H9 (cell line): ENCODE measurements around the gene EHD4. TPM values are rescaled to one million over a fixed set of nuclear protein-coding genes. Genes with fewer than 3 reads are reported as not detected.

Source experiments
- DNase-seq: peaks from one replicate; pipeline ENCODE4 v3.0.0-alpha.2; 2017
- H2AFZ ChIP-seq: one replicate; pipeline ENCODE4 v1.6.1; 2013; ENCODE audit warnings: mild to moderate bottlenecking, low read length, control low read depth, moderate library complexity
- H2AK5ac ChIP-seq: 2 replicates; pipeline ENCODE4 v1.6.1; 2013; ENCODE audit warnings: low read length, control low read depth, mixed read lengths; ENCODE audit not compliant: insufficient read length
- H2BK120ac ChIP-seq: one replicate; pipeline ENCODE4 v1.6.1; 2013; ENCODE audit warnings: low read depth, mild to moderate bottlenecking, low read length, control low read depth, inconsistent platforms; ENCODE audit not compliant: poor library complexity, severe bottlenecking
- H2BK12ac ChIP-seq: 2 replicates; pipeline ENCODE4 v1.6.1; 2013; ENCODE audit warnings: low read length, control low read depth, mixed read lengths, low read depth; ENCODE audit not compliant: insufficient read length
- H2BK15ac ChIP-seq: 2 replicates; pipeline ENCODE4 v1.6.1; 2013; ENCODE audit warnings: low read depth, low read length, control low read depth
- H2BK20ac ChIP-seq: one replicate; pipeline ENCODE4 v1.6.1; 2013; ENCODE audit warnings: low read depth, mild to moderate bottlenecking, low read length, control low read depth, inconsistent platforms; ENCODE audit not compliant: poor library complexity, severe bottlenecking
- H2BK5ac ChIP-seq: 2 replicates; pipeline ENCODE4 v1.6.1; 2013; ENCODE audit warnings: low read length, control low read depth, mixed read lengths; ENCODE audit not compliant: insufficient read length
- H3K14ac ChIP-seq: 2 replicates; pipeline ENCODE4 v1.6.1; 2013; ENCODE audit warnings: low read length, control low read depth; ENCODE audit not compliant: insufficient read depth
- H3K18ac ChIP-seq: 2 replicates; pipeline ENCODE4 v1.6.1; 2013; ENCODE audit warnings: low read depth, mild to moderate bottlenecking, mixed read lengths, low read length, control low read depth; ENCODE audit not compliant: insufficient read length
- H3K23ac ChIP-seq: 2 replicates; pipeline ENCODE4 v1.6.1; 2013; ENCODE audit warnings: low read length, control low read depth, mixed read lengths, low read depth; ENCODE audit not compliant: insufficient read length
- H3K23me2 ChIP-seq: 2 replicates; pipeline ENCODE4 v1.6.1; 2013; ENCODE audit warnings: low read depth, mild to moderate bottlenecking, mixed read lengths, low read length, control low read depth; ENCODE audit not compliant: insufficient read length, poor library complexity, severe bottlenecking
- H3K27ac ChIP-seq: 2 replicates; pipeline ENCODE4 v1.5.1; 2013; ENCODE audit warnings: low read length, control low read depth, mixed read lengths, low read depth; ENCODE audit not compliant: insufficient read length
- H3K27me3 ChIP-seq: 2 replicates; pipeline ENCODE4 v1.6.1; 2013; ENCODE audit warnings: low read length, control low read depth, inconsistent platforms; ENCODE audit not compliant: insufficient read depth
- H3K4ac ChIP-seq: 2 replicates; pipeline ENCODE4 v1.6.1; 2013; ENCODE audit warnings: low read depth, mild to moderate bottlenecking, control low read depth, inconsistent platforms, low read length, moderate library complexity
- H3K4me1 ChIP-seq: 2 replicates; pipeline ENCODE4 v1.6.1; 2013; ENCODE audit warnings: low read length, control low read depth, inconsistent platforms; ENCODE audit not compliant: insufficient read depth
- H3K4me2 ChIP-seq: 2 replicates; pipeline ENCODE4 v1.6.1; 2013; ENCODE audit warnings: low read length, control low read depth, mixed read lengths; ENCODE audit not compliant: insufficient read length, insufficient read depth
- H3K56ac ChIP-seq: 2 replicates; pipeline ENCODE4 v1.6.1; 2013; ENCODE audit warnings: low read depth, mild to moderate bottlenecking, mixed read lengths, low read length, control low read depth; ENCODE audit not compliant: insufficient read length
- H3K79me1 ChIP-seq: 2 replicates; pipeline ENCODE4 v1.6.1; 2013; ENCODE audit warnings: low read depth, mild to moderate bottlenecking, moderate library complexity, low read length, control low read depth, inconsistent platforms; ENCODE audit not compliant: insufficient read depth, poor library complexity, severe bottlenecking
- H3K79me2 ChIP-seq: 2 replicates; pipeline ENCODE4 v1.6.1; 2013; ENCODE audit warnings: low read length, control low read depth, inconsistent platforms; ENCODE audit not compliant: insufficient read depth
- H3K9ac ChIP-seq: 2 replicates; pipeline ENCODE4 v1.6.1; 2013; ENCODE audit warnings: low read length, control low read depth, mixed read lengths; ENCODE audit not compliant: insufficient read length; ENCODE audit errors: extremely low read depth
- H3K9me3 ChIP-seq: one replicate; pipeline ENCODE4 v1.6.1; 2013; ENCODE audit warnings: low read depth, low read length, inconsistent platforms; ENCODE audit not compliant: control insufficient read depth
- H3T11ph ChIP-seq: one replicate; pipeline ENCODE4 v1.6.1; 2013; ENCODE audit warnings: mild to moderate bottlenecking, low read length, control low read depth, inconsistent platforms
- H4K20me1 ChIP-seq: one replicate; pipeline ENCODE4 v1.6.1; 2013; ENCODE audit not compliant: control insufficient read depth, insufficient read length, insufficient read depth
- H4K5ac ChIP-seq: 2 replicates; pipeline ENCODE4 v1.6.1; 2013; ENCODE audit warnings: low read depth, mild to moderate bottlenecking, mixed read lengths, low read length, control low read depth; ENCODE audit not compliant: insufficient read length
- H4K8ac ChIP-seq: replicated peaks from 2 replicates; pipeline ENCODE4 v1.6.1; 2013; ENCODE audit warnings: low read length, control low read depth, mixed read lengths, low read depth; ENCODE audit not compliant: insufficient read length
- H4K91ac ChIP-seq: 2 replicates; pipeline ENCODE4 v1.6.1; 2013; ENCODE audit warnings: low read depth, mild to moderate bottlenecking, moderate library complexity, mixed read lengths, low read length, control low read depth; ENCODE audit not compliant: insufficient read length
- H3K27ac Mint-ChIP-seq, 3 experiments: 2 replicates in 2 of 3; 3 replicates in 1 of 3; pipeline ENCODE4 v1.8.0; 2020 to 2021; ENCODE audit warnings: mixed read lengths in 3 of 3, mild to moderate bottlenecking in 1 of 3, moderate library complexity in 1 of 3
- H3K27me3 Mint-ChIP-seq: 2 replicates; pipeline ENCODE4 v1.8.0; 2021; ENCODE audit warnings: low read depth, mild to moderate bottlenecking, moderate library complexity, mixed read lengths
- H3K36me3 Mint-ChIP-seq, 3 experiments: 2 replicates in 2 of 3; 3 replicates in 1 of 3; pipeline ENCODE4 v1.8.0; 2020 to 2021; ENCODE audit warnings: low read depth in 3 of 3, mixed read lengths in 3 of 3; ENCODE audit not compliant: insufficient read depth in 1 of 3
- H3K4me1 Mint-ChIP-seq, 2 experiments: 2 replicates each; pipeline ENCODE4 v1.8.0; 2020; ENCODE audit warnings: mixed read lengths in 2 of 2
- H3K4me3 Mint-ChIP-seq, 2 experiments: 2 replicates in 1 of 2; 3 replicates in 1 of 2; pipeline ENCODE4 v1.8.0; 2020 to 2021; ENCODE audit warnings: mild to moderate bottlenecking in 2 of 2, mixed read lengths in 2 of 2, moderate library complexity in 1 of 2
- H3K9me3 Mint-ChIP-seq, 2 experiments: 2 replicates in 1 of 2; 3 replicates in 1 of 2; pipeline ENCODE4 v1.8.0; 2020; ENCODE audit warnings: mild to moderate bottlenecking in 2 of 2, mixed read lengths in 2 of 2, moderate library complexity in 1 of 2
- WGBS: extraction: QIAGEN DNeasy Blood & Tissue Kit; methylation state at CpG from one replicate; pipeline ENCODE4 v1.1.7; 2013; ENCODE audit warnings: missing lambda C conversion rate, low lambda C conversion rate, mixed read lengths; ENCODE audit not compliant: insufficient read length; ENCODE audit errors: extremely low coverage; 5-methylcytosine and 5-hydroxymethylcytosine counted together
- total RNA-seq: library from RNA; stranded (reverse); gene quantifications from 2 replicates; pipeline ENCODE4 v1.2.1, GENCODE V29; 2021
- TF ChIP-seq, protein P1 (sequence below): fragments of 200-600 bp; sonication (generic); conservative IDR thresholded peaks from 3 replicates; pipeline ENCODE4 v1.8.0; 2021; ENCODE audit warnings: antibody characterized with exemption, mild to moderate bottlenecking

EHD4 gene
- total RNA-seq, 1 experiment from 2014 or later: 22.9 TPM

GRCh38 chr15:41865490-41866055 lies 106.8 kb downstream of the EHD4 start:
- Histone ChIP-seq H2BK120ac (no peak overlapping the region), H2AK5ac (no peak overlapping the region), H4K20me1 (no peaks in the 10 kb centered on the region), H3K4me1 (no peaks in the 10 kb centered on the region), H2BK15ac (no peak overlapping the region), H4K91ac (no peak overlapping the region), H3K27me3 (no peaks in the 10 kb centered on the region), H3K79me2 (no peaks in the 10 kb centered on the region), H3K4me2 (no peak overlapping the region), H3K14ac (no peak overlapping the region; the same call in 1 of the 2 replicates), H3K27ac (no peak overlapping the region), H2AFZ (no peak overlapping the region), H3K56ac (no peak overlapping the region), H3K9me3 (no peaks in the 10 kb centered on the region), H3K9ac (no peak overlapping the region), H2BK5ac (no peak overlapping the region), H2BK20ac (no peak overlapping the region), H3K4ac (no peak overlapping the region), H3K23me2 (no peaks in the 10 kb centered on the region), H3K23ac (no peak overlapping the region), H4K8ac (no peak overlapping the region), H4K5ac (no peak overlapping the region), H3T11ph (no peak overlapping the region), H2BK12ac (no peak overlapping the region), H3K79me1 (no peaks in the 10 kb centered on the region), H3K18ac (no peak overlapping the region)
- no peak for DNase-seq
- TF ChIP-seq, protein P1, sequence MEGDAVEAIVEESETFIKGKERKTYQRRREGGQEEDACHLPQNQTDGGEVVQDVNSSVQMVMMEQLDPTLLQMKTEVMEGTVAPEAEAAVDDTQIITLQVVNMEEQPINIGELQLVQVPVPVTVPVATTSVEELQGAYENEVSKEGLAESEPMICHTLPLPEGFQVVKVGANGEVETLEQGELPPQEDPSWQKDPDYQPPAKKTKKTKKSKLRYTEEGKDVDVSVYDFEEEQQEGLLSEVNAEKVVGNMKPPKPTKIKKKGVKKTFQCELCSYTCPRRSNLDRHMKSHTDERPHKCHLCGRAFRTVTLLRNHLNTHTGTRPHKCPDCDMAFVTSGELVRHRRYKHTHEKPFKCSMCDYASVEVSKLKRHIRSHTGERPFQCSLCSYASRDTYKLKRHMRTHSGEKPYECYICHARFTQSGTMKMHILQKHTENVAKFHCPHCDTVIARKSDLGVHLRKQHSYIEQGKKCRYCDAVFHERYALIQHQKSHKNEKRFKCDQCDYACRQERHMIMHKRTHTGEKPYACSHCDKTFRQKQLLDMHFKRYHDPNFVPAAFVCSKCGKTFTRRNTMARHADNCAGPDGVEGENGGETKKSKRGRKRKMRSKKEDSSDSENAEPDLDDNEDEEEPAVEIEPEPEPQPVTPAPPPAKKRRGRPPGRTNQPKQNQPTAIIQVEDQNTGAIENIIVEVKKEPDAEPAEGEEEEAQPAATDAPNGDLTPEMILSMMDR: no peak
- Mint-ChIP-seq H3K9me3 (no peaks in the 10 kb centered on the region), H3K4me1 (peaks cover 10 to 16% of the 10 kb centered on the region in 2 experiments), H3K36me3 (no peaks in the 10 kb centered on the region), H3K4me3 (no peak overlapping the region), H3K27ac (no peak overlapping the region), H3K27me3 (no peaks in the 10 kb centered on the region; the same call in none of the 2 replicates)
- WGBS: no CpG with 5 or more reads among the region's 18 CpGs
